HepG2 (cell line): ENCODE results near the gene DHRS12.

Source experiments
- HMG20B ChIP-seq: conservative IDR thresholded peaks from 2 replicates; pipeline ENCODE4 v1.6.1; 2016; ENCODE audit warnings: missing genetic modification reagents, missing compliant biosample characterization
- MAZ ChIP-seq, 2 experiments: sonication (generic) in 1 of 2; formaldehyde crosslinking in 1 of 2; IDR thresholded peaks; 2 replicates each; pipeline versions ENCODE4 v1.5.0 to v1.6.1; 2012 to 2020; ENCODE audit warnings: low read depth in 2 of 2, mild to moderate bottlenecking in 2 of 2, borderline replicate concordance in 1 of 2, improper control_type of control experiment in 1 of 2, low read length in 1 of 2, missing genetic modification reagents in 1 of 2, moderate library complexity in 1 of 2
- RNF2 ChIP-seq: fragments of 450-650 bp; conservative IDR thresholded peaks from 2 replicates; pipeline ENCODE4 v1.6.1; 2016; ENCODE audit warnings: low read depth
- SOX6 ChIP-seq, 2 experiments: fragments of 450-650 bp in 1 of 2; sonication (generic) in 1 of 2; formaldehyde crosslinking in 1 of 2; IDR thresholded peaks; 2 replicates each; pipeline versions ENCODE4 v1.4.0 to v1.6.1; 2017 to 2020; ENCODE audit warnings: antibody characterized with exemption in 1 of 2, mild to moderate bottlenecking in 1 of 2, missing genetic modification reagents in 1 of 2
- ZNF672 ChIP-seq: sonication (generic); formaldehyde crosslinking; IDR thresholded peaks from 2 replicates; pipeline ENCODE4 v1.8.1; 2022; ENCODE audit warnings: missing genetic modification reagents
- TF ChIP-seq, protein P1 (sequence below), 2 experiments: sonication (generic) in 1 of 2; formaldehyde crosslinking in 1 of 2; IDR thresholded peaks; 2 replicates each; pipeline versions ENCODE4 v1.4.0 to v1.6.1; 2018 to 2020; ENCODE audit warnings: missing genetic modification reagents in 2 of 2, borderline replicate concordance in 1 of 2, low read depth in 1 of 2, mild to moderate bottlenecking in 1 of 2, missing biosample characterization in 1 of 2
- TF ChIP-seq, protein P2 (sequence below): sonication (generic); formaldehyde crosslinking; conservative IDR thresholded peaks from 2 replicates; pipeline ENCODE4 v1.5.0; 2020; ENCODE audit warnings: missing genetic modification reagents
- TF ChIP-seq, protein P3 (sequence below), 2 experiments: fragments of 450-650 bp in 1 of 2; sonication (generic) in 1 of 2; formaldehyde crosslinking in 1 of 2; IDR thresholded peaks; 2 replicates each; pipeline versions ENCODE4 v1.6.1 to v1.8.0; 2016 to 2022; ENCODE audit warnings: antibody characterized with exemption in 1 of 2, mild to moderate bottlenecking in 1 of 2, missing genetic modification reagents in 1 of 2

DNA sequence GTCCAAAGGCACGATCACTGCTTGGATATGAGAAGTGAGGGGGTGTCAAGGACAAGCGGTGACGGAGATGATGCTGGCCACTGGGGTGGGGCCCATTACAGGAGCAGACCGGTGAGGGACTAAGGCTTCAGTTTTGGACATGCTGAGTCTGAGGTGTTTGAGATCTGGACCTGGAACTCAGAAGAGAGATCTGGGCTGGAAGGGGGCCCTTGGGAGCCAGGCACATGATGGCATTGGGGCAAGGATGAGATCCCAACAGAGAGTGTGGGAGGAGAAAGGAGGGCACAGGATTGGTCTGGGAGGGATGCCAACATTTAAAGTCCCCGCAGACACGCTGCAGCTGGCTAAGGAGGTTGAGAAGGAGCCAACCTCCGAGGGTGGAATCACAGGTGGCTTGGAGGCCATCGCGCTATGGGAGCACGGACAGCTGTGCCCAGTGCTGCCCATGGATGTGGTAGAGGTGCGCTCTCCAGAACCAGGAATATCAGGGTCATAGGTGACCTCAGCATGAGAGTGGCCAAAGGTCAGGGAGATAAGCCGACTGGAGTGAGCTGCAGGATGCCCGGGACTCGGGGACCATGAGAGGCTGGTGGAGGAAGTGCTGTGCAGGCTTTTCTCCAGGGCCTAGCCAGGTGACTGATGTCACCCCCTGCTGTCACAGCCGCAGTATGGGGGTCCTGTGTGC is 21.8 kb downstream of the DHRS12 start:
- TF ChIP-seq, protein P1, sequence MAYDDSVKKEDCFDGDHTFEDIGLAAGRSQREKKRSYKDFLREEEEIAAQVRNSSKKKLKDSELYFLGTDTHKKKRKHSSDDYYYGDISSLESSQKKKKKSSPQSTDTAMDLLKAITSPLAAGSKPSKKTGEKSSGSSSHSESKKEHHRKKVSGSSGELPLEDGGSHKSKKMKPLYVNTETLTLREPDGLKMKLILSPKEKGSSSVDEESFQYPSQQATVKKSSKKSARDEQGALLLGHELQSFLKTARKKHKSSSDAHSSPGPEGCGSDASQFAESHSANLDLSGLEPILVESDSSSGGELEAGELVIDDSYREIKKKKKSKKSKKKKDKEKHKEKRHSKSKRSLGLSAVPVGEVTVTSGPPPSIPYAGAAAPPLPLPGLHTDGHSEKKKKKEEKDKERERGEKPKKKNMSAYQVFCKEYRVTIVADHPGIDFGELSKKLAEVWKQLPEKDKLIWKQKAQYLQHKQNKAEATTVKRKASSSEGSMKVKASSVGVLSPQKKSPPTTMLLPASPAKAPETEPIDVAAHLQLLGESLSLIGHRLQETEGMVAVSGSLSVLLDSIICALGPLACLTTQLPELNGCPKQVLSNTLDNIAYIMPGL (CRISPR knock-in tag; IDR thresholded peaks at IDR 0.05; ENCODE audit: borderline replicate concordance in 1 of 2, low read depth in 1 of 2), result no peak
- TF ChIP-seq MAZ (IDR thresholded peaks at IDR 0.05; ENCODE audit: borderline replicate concordance, low read depth, low read length) (no peak), MAZ (CRISPR knock-in tag; IDR thresholded peaks at IDR 0.05; ENCODE audit: low read depth) (no peak), SOX6 (IDR thresholded peaks at IDR 0.05) (no peak), SOX6 (CRISPR knock-in tag; IDR thresholded peaks at IDR 0.05) (no peak), HMG20B (CRISPR knock-in tag) (no peak), RNF2 (no peak), ZNF672 (no peak)
- TF ChIP-seq, protein P2, sequence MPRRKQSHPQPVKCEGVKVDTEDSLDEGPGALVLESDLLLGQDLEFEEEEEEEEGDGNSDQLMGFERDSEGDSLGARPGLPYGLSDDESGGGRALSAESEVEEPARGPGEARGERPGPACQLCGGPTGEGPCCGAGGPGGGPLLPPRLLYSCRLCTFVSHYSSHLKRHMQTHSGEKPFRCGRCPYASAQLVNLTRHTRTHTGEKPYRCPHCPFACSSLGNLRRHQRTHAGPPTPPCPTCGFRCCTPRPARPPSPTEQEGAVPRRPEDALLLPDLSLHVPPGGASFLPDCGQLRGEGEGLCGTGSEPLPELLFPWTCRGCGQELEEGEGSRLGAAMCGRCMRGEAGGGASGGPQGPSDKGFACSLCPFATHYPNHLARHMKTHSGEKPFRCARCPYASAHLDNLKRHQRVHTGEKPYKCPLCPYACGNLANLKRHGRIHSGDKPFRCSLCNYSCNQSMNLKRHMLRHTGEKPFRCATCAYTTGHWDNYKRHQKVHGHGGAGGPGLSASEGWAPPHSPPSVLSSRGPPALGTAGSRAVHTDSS, result no peak
- TF ChIP-seq, protein P3, sequence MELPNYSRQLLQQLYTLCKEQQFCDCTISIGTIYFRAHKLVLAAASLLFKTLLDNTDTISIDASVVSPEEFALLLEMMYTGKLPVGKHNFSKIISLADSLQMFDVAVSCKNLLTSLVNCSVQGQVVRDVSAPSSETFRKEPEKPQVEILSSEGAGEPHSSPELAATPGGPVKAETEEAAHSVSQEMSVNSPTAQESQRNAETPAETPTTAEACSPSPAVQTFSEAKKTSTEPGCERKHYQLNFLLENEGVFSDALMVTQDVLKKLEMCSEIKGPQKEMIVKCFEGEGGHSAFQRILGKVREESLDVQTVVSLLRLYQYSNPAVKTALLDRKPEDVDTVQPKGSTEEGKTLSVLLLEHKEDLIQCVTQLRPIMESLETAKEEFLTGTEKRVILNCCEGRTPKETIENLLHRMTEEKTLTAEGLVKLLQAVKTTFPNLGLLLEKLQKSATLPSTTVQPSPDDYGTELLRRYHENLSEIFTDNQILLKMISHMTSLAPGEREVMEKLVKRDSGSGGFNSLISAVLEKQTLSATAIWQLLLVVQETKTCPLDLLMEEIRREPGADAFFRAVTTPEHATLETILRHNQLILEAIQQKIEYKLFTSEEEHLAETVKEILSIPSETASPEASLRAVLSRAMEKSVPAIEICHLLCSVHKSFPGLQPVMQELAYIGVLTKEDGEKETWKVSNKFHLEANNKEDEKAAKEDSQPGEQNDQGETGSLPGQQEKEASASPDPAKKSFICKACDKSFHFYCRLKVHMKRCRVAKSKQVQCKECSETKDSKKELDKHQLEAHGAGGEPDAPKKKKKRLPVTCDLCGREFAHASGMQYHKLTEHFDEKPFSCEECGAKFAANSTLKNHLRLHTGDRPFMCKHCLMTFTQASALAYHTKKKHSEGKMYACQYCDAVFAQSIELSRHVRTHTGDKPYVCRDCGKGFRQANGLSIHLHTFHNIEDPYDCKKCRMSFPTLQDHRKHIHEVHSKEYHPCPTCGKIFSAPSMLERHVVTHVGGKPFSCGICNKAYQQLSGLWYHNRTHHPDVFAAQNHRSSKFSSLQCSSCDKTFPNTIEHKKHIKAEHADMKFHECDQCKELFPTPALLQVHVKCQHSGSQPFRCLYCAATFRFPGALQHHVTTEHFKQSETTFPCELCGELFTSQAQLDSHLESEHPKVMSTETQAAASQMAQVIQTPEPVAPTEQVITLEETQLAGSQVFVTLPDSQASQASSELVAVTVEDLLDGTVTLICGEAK (IDR thresholded peaks at IDR 0.05), result no peak
- TF ChIP-seq, protein P3 (CRISPR knock-in tag; IDR thresholded peaks at IDR 0.05), result no peak
